AG09309 (cell line): ENCODE results near the gene TEKT5.
A peak's percentile ranks its signal among the peaks of the same experiment; 100 is the strongest.

Experiments
- DNase-seq: peaks from one replicate; pipeline ENCODE4 v3.0.0-alpha.2; 2010; ENCODE audit warnings: low read depth
- H3K4me3 ChIP-seq: 2 replicates; pipeline ENCODE4 v1.5.1; 2011; ENCODE audit warnings: mild to moderate bottlenecking, low read depth, low read length, moderate library complexity; ENCODE audit not compliant: control insufficient read depth
- TF ChIP-seq, protein P1 (sequence below): IDR thresholded peaks from 2 replicates; pipeline ENCODE4 v1.5.1; 2011; ENCODE audit warnings: mild to moderate bottlenecking, low read depth, low read length, inconsistent platforms; ENCODE audit not compliant: insufficient read depth, control insufficient read depth; ENCODE audit errors: missing control alignments

Gene TEKT5

DNA sequence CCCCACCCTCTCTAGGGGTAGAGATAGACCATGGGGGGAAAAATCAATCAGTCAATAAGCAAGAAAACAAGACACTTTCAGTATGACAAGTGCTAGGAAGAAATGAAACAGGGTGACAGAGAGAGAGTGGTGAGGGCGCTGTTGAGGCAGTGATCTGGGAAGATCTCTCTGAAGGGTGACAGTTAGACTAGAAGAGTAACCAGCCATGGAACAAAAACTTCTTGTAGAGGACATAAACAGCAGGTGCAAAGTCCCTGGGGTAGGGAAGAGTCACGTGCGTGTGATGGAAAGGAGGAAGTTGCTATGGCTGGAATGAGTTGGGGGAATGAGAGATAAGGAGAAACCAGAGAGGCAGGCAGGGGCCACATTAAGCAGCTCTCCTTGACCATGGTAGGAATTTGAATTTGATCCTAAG lies 97.5 kb downstream of the TEKT5 start:
- no peak overlapping the region for H3K4me3 ChIP-seq
- TF ChIP-seq, protein P1, sequence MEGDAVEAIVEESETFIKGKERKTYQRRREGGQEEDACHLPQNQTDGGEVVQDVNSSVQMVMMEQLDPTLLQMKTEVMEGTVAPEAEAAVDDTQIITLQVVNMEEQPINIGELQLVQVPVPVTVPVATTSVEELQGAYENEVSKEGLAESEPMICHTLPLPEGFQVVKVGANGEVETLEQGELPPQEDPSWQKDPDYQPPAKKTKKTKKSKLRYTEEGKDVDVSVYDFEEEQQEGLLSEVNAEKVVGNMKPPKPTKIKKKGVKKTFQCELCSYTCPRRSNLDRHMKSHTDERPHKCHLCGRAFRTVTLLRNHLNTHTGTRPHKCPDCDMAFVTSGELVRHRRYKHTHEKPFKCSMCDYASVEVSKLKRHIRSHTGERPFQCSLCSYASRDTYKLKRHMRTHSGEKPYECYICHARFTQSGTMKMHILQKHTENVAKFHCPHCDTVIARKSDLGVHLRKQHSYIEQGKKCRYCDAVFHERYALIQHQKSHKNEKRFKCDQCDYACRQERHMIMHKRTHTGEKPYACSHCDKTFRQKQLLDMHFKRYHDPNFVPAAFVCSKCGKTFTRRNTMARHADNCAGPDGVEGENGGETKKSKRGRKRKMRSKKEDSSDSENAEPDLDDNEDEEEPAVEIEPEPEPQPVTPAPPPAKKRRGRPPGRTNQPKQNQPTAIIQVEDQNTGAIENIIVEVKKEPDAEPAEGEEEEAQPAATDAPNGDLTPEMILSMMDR, result no peak
- no peak for DNase-seq

DNA sequence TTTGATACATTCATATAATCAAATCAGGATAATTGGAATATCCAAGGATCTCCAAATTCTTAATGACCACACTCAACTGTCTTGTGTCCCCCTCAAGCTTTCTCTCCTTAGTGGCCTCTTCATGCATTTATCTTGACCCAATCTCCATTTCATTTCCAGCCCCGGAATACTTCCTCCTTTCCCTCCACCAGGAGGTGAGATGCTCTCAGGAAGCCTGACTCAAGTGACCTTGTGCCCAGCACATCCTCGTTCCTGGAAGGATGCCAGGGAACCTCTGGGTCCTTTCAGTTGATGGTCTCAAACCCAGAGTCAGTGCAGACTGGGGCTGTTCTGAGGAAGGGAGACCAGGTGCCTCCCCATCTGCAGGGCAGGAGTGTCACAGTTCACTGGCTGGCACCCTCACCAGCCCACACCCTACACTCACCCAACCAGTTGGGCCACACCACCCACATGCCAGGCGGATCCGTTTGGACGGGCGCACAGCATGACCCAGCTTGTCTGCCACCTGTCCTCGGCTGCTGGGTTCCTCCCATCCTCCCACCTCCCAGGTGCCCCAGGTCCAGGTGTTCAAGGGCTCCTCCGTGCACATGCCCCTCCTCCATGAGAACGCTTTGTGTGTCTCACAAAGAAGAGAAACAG lies 100.3 kb downstream of the TEKT5 start:
- no peak overlapping the region for H3K4me3 ChIP-seq
- TF ChIP-seq, protein P1, result no peak
- DNase-seq, result no peak

DNA sequence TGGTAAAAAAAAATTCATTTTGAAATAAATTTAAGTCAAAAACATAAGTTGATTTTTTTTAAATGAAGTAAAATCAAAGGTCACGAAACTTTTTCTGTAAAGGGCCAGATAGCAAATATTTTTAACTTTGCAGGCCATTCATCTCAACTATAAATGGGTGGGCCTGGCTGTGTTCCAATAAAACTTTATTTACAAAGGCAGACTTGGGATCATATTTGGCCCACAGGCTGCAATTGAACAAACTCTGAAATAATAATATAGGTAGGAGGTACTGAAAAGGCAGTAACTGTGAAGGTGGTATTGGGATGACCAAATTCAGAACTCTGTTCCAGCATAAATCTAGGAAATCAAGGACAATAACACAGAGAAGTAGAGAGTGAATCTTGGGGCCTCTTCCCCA lies 102.1 kb downstream of the TEKT5 start:
- H3K4me3 ChIP-seq, result no peak overlapping the region
- TF ChIP-seq, protein P1, result no peak
- DNase-seq, result no peak

DNA sequence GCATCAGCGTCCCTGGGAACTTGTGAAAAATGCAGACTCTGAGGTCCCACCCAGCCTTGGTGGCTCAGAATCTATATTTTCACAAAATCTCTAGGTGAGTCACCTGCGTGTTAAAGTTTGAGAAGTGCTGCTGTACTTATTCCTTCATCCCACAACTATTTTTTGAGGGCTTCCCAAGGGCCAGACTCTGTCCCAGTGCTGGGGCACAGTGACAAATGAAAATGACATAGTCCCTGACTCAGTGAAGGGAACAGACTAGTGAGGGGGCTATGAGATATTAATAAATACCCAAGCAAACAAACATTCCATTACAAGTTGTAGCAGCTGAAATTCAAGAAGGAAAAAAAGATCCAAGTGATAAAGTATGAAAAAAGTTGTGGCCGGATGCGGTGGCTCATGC lies 104.4 kb downstream of the TEKT5 start:
- no peak overlapping the region for H3K4me3 ChIP-seq

DNA sequence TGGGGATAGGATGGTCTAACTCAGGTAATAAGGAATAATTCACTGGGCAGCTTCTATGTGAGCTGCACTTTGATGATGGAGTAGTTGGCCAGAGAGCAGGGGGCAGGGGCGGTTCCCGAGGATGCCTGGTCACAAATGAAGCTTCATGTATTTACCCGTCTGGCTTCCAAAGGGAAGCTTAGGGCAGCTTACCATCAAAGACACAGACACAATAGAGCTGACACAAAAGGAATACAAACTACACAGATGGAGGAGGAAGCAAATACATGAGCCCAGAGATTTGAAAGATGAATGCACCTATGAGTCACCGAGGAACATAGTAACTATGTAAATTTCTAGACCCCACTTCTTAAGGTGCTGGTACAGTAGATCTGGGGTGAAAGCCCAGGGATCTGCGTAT lies 105.6 kb downstream of the TEKT5 start:
- TF ChIP-seq, protein P1, result no peak
- no peak for DNase-seq
- no peak overlapping the region for H3K4me3 ChIP-seq

More for the DNA sequence above, 104.4 kb downstream of the TEKT5 start:
- TF ChIP-seq, protein P1, result no peak
- no peak for DNase-seq

DNA sequence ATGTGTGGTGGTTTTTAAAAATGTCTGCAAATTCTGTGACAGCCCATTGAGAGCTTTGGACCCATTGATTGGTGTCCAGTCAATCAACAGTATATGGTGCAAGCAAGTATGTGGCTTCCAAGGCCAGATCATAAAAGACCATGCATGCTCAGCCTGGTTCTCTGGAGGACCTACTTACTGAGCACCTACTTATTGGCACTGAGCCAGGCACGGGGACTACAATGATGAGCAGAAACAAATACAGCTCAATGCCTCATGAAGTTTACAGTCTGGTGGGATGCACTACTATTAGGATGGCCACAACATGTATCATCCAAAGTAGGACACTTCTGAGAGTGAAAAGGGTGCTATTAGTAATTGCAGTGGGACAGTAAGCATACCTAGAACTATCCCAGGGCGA lies 107.1 kb downstream of the TEKT5 start:
- TF ChIP-seq, protein P1, result no peak
- no peak for DNase-seq
- H3K4me3 ChIP-seq, result no peak overlapping the region

DNA sequence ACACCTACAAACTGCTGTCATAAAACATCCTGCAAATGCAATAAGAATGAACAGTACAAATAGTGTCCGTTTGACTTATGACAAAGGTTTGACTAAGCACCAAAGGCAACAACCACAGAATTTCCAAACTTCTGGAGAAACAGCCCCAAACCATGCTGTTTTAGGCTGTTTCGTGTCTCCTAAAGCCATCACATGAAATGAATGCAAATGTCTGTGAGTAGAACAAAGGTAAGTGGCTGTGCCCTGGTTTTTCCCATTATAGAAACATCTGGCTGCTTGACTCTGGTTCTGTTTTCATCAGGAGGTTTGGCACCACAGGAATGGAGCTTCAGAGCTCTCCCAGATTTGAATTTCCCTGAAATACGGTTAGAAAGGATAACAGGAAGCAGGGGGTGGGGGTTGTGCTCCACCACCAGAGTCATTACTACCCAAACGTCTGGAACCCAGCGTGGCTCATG lies 109.7 kb downstream of the TEKT5 start:
- peak; percentile 42 for DNase-seq
- TF ChIP-seq, protein P1, result no peak
- H3K4me3 ChIP-seq, result no peak overlapping the region
